NCI-H2081 treated with DMSO at 0.1 percent for 48 hours (cell line): ENCODE measurements around the gene SMARCAD1.

Source experiments
- DNase-seq: peaks from one replicate; lab custom pipeline; 2025; lab: John Stamatoyannopoulos, UW

Gene SMARCAD1

GRCh38 chr4:94228493-94229216 is 21.0 kb downstream of the SMARCAD1 start:
- DNase-seq = no peak

- DNase-seq = no peak
Measured at GRCh38 chr4:94232519-94232918, 24.9 kb downstream of the SMARCAD1 start.

GRCh38 chr4:94235825-94236224 is 28.2 kb downstream of the SMARCAD1 start:
- no peak for DNase-seq

GRCh38 chr4:94237271-94237670 is 29.6 kb downstream of the SMARCAD1 start:
- no peak for DNase-seq

GRCh38 chr4:94238160-94238559 is 30.5 kb downstream of the SMARCAD1 start:
- no peak for DNase-seq

GRCh38 chr4:94240384-94240783 is 32.7 kb downstream of the SMARCAD1 start:
- DNase-seq = no peak

- no peak for DNase-seq
Measured at GRCh38 chr4:94244087-94244828, 36.6 kb downstream of the SMARCAD1 start.

- DNase-seq = no peak
Measured at GRCh38 chr4:94244829-94245185, 37.1 kb downstream of the SMARCAD1 start.

- DNase-seq = no peak
Measured at GRCh38 chr4:94251094-94251493, 43.4 kb downstream of the SMARCAD1 start.

GRCh38 chr4:94253036-94253435 is 45.4 kb downstream of the SMARCAD1 start:
- DNase-seq = no peak

GRCh38 chr4:94256144-94256783 is 48.6 kb downstream of the SMARCAD1 start:
- DNase-seq = no peak

GRCh38 chr4:94256828-94257227 is 49.2 kb downstream of the SMARCAD1 start:
- no peak for DNase-seq

- no peak for DNase-seq
Measured at GRCh38 chr4:94262163-94263016, 54.7 kb downstream of the SMARCAD1 start.

- DNase-seq = no peak
Measured at GRCh38 chr4:94267037-94267436, 59.4 kb downstream of the SMARCAD1 start.

- no peak for DNase-seq
Measured at GRCh38 chr4:94271248-94271647, 63.6 kb downstream of the SMARCAD1 start.

- no peak for DNase-seq
Measured at GRCh38 chr4:94274912-94275311, 67.2 kb downstream of the SMARCAD1 start.

GRCh38 chr4:94276204-94276603 is 68.5 kb downstream of the SMARCAD1 start:
- no peak for DNase-seq

GRCh38 chr4:94277534-94277933 is 69.9 kb downstream of the SMARCAD1 start:
- DNase-seq = no peak

GRCh38 chr4:94278781-94279180 is 71.1 kb downstream of the SMARCAD1 start:
- no peak for DNase-seq

- DNase-seq = no peak
Measured at GRCh38 chr4:94284889-94285288, 77.2 kb downstream of the SMARCAD1 start.

- no peak for DNase-seq
Measured at GRCh38 chr4:94285666-94286065, 78.0 kb downstream of the SMARCAD1 start.

GRCh38 chr4:94290245-94290644 is 82.6 kb downstream of the SMARCAD1 start:
- DNase-seq = no peak
